SU-DHL-6 (cell line): ENCODE results near the gene DNAH17.

Experiments
- H2AFZ ChIP-seq: fragments of 200-600 bp; sonication (generic); 2 replicates; pipeline ENCODE4 v1.6.1; 2014; ENCODE audit warnings: low read depth, mild to moderate bottlenecking, moderate library complexity, mixed read lengths, antibody characterized with exemption, low read length; ENCODE audit not compliant: severe bottlenecking
- H3F3A ChIP-seq: fragments of 200-600 bp; shearing (Covaris generic); 2 replicates; pipeline ENCODE4 v1.6.0; 2016; ENCODE audit warnings: antibody characterized with exemption, mild to moderate bottlenecking; ENCODE audit not compliant: insufficient read depth
- H3K27ac ChIP-seq: fragments of 200-600 bp; sonication (generic); 2 replicates; pipeline ENCODE4 v1.5.1; 2016; ENCODE audit warnings: low read depth, mild to moderate bottlenecking, low read length, moderate library complexity, mixed read lengths
- H3K27me3 ChIP-seq: fragments of 200-600 bp; sonication (generic), shearing (Covaris generic); 2 replicates; pipeline ENCODE4 v1.6.0; 2014; ENCODE audit warnings: mild to moderate bottlenecking, low read length
- H3K36me3 ChIP-seq: fragments of 200-600 bp; sonication (generic); 2 replicates; pipeline ENCODE4 v1.6.1; 2014; ENCODE audit warnings: mild to moderate bottlenecking, low read length, mixed read lengths
- H3K4me2 ChIP-seq: fragments of 300-600, 200-600 bp; shearing (Covaris generic), sonication (generic); 2 replicates; pipeline ENCODE4 v1.6.0; 2014; ENCODE audit warnings: low read length, low read depth, mild to moderate bottlenecking; ENCODE audit not compliant: poor library complexity, severe bottlenecking
- H3K4me3 ChIP-seq: fragments of 200-600 bp; sonication (generic); 2 replicates; pipeline ENCODE4 v1.5.1; 2014; ENCODE audit warnings: antibody characterized with exemption, low read length, mild to moderate bottlenecking, mixed read lengths; ENCODE audit not compliant: insufficient read depth, poor library complexity, severe bottlenecking
- H3K79me2 ChIP-seq: fragments of 200-600 bp; sonication (generic); 2 replicates; pipeline ENCODE4 v1.6.1; 2014; ENCODE audit warnings: mild to moderate bottlenecking, low read length, moderate library complexity; ENCODE audit not compliant: insufficient read depth
- H3K9ac ChIP-seq: fragments of 200-600 bp; sonication (generic); 2 replicates; pipeline ENCODE4 v1.7.0; 2014; ENCODE audit warnings: mild to moderate bottlenecking, low read length
- H3K9me2 ChIP-seq: fragments of 200-600 bp; sonication (generic); replicated peaks from 2 replicates; pipeline ENCODE4 v1.6.1; 2014; ENCODE audit warnings: low read length; ENCODE audit not compliant: insufficient read depth
- H3K9me3 ChIP-seq: fragments of 200-600 bp; sonication (generic); 2 replicates; pipeline ENCODE4 v1.6.1; 2014; ENCODE audit warnings: low read length, mixed read lengths; ENCODE audit not compliant: insufficient read depth
- H4K20me1 ChIP-seq: fragments of 200-600 bp; sonication (generic); 2 replicates; pipeline ENCODE4 v1.6.1; 2014; ENCODE audit warnings: low read depth, mild to moderate bottlenecking, antibody characterized with exemption, low read length, moderate library complexity, mixed read lengths
- CTCF ChIP-seq: fragments of 200-600 bp; sonication (generic); IDR thresholded peaks from one replicate; pipeline ENCODE4 v1.5.1; 2017; ENCODE audit warnings: antibody characterized with exemption, mild to moderate bottlenecking, low read length, moderate library complexity; ENCODE audit not compliant: insufficient read depth, poor library complexity, severe bottlenecking
- EZH2phosphoT487 ChIP-seq: fragments of 200-600 bp; sonication (generic), shearing (Covaris generic); conservative IDR thresholded peaks from 2 replicates; pipeline ENCODE4 v1.6.1; 2018; ENCODE audit warnings: mild to moderate bottlenecking, antibody characterized with exemption, low read length, moderate library complexity, mixed read lengths

DNAH17 gene

GRCh38 chr17:78529871-78530670 is 47.1 kb downstream of the DNAH17 start:
- Histone ChIP-seq H3K9me3 (no peaks in the 10 kb centered on the region), H3K27ac (no peak overlapping the region), H3K36me3 (no peaks in the 10 kb centered on the region), H3K9me2 (no peaks in the 10 kb centered on the region), H2AFZ (no peak overlapping the region), H3K9ac (no peak overlapping the region), H3K4me2 (no peak overlapping the region), H3K79me2 (no peaks in the 10 kb centered on the region), H3K4me3 (no peak overlapping the region), H3F3A (no peaks in the 10 kb centered on the region), H4K20me1 (no peaks in the 10 kb centered on the region), H3K27me3 (peaks cover 3% of the 10 kb centered on the region; the same call in 1 of the 2 replicates)
- TF ChIP-seq EZH2phosphoT487 (no peak), CTCF (no peak)

GRCh38 chr17:78529251-78529650 is 47.9 kb downstream of the DNAH17 start:
- H4K20me1 ChIP-seq: no peaks in the 10 kb centered on the region
- H3K4me3 ChIP-seq: no peak overlapping the region
- H3K9me3 ChIP-seq: no peaks in the 10 kb centered on the region
- no peaks in the 10 kb centered on the region for H3K9me2 ChIP-seq
- no peak overlapping the region for H3K27ac ChIP-seq
- H3K36me3 ChIP-seq: no peaks in the 10 kb centered on the region
- TF ChIP-seq CTCF: no peak
- H3K27me3 ChIP-seq: peaks cover 3% of the 10 kb centered on the region; the same call in 1 of the 2 replicates
- no peak overlapping the region for H3K4me2 ChIP-seq
- H2AFZ ChIP-seq: no peak overlapping the region
- H3F3A ChIP-seq: no peaks in the 10 kb centered on the region
- H3K9ac ChIP-seq: no peak overlapping the region
- no peaks in the 10 kb centered on the region for H3K79me2 ChIP-seq

GRCh38 chr17:78528541-78528940 is 48.7 kb downstream of the DNAH17 start:
- H3K27me3 ChIP-seq: peaks cover 3% of the 10 kb centered on the region; the same call in 1 of the 2 replicates
- no peak overlapping the region for H2AFZ ChIP-seq
- H3K9ac ChIP-seq: no peak overlapping the region
- no peaks in the 10 kb centered on the region for H4K20me1 ChIP-seq
- H3K4me3 ChIP-seq: no peak overlapping the region
- H3K4me2 ChIP-seq: no peak overlapping the region
- no peak overlapping the region for H3K27ac ChIP-seq
- no peaks in the 10 kb centered on the region for H3K36me3 ChIP-seq
- TF ChIP-seq CTCF (no peak), EZH2phosphoT487 (no peak)
- H3K79me2 ChIP-seq: no peaks in the 10 kb centered on the region
- H3K9me2 ChIP-seq: no peaks in the 10 kb centered on the region
- no peaks in the 10 kb centered on the region for H3K9me3 ChIP-seq
- no peaks in the 10 kb centered on the region for H3F3A ChIP-seq
